Measurements from ENCODE around the gene ZNF385B.
A peak's percentile ranks its signal among the peaks of the same experiment; 100 is the strongest.

Gene ZNF385B

DNA sequence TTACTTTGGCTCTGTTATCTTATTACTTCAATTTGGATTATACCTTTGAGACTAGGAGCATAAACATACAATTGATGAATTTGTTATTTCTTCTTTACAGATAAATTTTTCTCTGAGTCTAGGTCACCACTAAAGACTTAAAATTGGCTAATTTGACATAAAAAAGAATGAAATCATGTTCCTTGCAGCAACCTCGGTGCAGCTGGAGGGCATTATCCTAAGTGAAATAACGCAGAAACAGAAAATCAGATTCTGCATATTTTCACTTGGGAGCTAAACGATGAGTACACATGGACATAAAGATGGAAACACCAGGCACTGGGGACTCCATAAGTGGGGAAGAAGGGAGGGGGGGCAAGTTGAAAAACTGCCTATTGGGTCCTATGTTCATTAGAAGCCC lies 424.0 kb downstream of the ZNF385B start:
- no peak for DNase-seq (ENCODE audit: low spot score)

DNA sequence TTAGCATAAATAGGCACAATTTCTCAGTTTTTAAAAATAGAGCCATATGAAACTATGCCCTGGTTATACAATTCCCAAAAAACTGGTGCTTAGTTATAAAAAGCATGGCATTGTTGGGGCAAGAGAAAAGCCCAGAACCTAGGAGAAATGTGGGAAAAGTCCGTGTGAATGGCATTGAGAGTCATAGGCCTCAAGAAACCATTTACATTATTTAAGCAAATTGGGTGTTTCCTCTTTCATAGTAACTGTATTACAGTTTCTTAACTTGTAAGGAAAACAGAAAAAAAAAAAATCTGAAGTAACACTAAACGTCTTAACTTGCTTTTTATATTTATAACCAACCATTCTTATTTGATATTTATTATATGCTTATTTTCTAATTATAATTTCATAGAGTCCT lies 425.8 kb downstream of the ZNF385B start:
- DNase-seq (ENCODE audit: low spot score) = no peak

DNA sequence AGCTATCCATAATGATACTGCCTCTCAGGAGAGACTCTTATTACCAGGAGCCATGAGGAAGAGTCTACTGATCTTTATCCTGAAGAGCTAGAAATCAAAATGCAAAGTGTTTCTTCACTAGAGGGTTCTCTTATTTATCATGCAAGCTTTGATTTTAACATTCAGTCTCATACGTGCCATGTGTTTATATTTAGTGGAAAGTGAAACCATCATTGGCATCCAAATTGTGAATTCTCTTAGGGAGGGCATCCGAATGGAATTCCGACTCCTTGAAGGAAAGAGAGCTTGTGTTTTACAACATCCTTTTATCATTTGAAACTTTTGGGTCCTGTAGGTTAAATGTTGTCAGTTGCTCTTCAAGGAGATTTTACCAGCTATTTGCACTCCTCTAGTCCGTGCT lies 426.4 kb downstream of the ZNF385B start:
- DNase-seq (ENCODE audit: low spot score) = no peak

DNA sequence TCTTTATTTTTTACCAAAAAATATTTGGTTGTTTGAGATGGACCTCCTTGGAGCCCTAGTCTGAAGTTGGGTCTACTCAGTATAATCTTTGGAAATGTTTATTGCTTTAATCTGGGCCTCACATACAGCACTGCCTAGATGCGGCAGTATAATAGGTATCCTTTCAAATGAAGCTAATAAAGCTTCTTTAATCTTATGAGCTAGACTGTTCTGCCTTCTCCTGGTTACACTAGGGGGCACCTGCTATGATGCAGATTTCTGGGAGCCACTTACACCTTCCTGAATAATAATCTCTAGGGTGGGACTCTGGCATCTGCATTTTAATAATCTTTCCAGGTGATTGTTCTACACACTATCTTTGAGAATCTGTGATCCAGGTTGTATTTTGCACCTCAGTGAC lies 427.1 kb downstream of the ZNF385B start:
- DNase-seq (ENCODE audit: low spot score) = no peak

DNA sequence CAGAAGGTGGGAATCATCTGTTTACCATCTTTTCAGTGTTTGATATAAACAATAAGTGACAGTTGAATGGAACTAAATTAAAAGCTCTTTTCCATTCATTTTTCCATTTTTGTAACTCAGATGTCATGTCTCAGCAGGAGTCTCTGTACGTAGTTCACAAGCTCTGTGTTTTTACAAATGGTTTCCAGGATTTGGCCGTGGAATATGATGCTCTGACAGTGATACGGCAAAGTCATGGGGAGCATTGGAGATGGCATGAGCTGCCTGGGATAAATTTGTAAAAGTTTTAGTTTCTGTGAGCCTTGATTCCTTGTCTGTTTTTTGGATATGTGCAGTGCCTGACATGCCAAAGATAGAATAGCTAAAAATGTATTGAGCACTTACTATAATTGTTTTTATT lies 428.7 kb downstream of the ZNF385B start:
- DNase-seq (ENCODE audit: low spot score) = no peak

DNA sequence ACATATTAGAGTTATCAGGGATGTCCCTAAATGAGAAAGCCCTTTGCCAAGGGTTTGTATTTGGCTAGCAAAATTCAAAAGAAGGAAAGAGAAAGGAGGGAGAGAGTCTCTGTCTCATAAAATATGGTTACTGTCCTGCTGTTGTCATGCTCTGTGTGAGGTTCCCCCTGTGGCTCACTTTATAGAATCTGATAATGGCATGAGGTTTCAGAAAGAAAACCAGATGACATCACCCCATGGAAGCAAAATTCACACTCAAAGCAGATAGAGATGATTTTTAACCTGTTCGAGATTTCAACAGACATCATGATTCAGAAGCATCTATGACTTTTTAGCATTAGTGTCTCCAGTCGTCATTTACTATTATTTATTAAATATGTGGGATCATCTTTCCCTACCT lies 431.8 kb downstream of the ZNF385B start:
- DNase-seq (ENCODE audit: low spot score) = no peak

DNA sequence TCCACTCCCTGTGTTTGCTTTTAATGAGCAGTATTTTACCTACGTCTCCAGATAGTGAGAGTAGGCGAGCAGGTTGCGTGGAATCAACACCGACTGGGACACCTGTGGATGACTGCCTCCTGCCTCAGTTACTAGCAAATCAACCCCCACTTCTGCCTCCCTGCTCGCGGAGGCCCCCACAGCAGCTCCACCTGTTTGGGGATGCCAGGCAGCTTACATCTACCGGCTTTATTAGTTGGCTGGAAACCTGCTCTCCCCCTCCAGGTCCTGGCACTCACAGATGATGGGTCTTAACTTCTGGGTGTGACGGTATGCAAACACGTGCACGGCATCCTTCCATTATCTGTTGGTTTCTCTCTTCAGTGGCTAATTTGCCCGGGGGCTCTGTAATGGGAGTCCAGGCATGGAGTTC lies 432.3 kb downstream of the ZNF385B start:
- DNase-seq (ENCODE audit: low spot score) = no peak

DNA sequence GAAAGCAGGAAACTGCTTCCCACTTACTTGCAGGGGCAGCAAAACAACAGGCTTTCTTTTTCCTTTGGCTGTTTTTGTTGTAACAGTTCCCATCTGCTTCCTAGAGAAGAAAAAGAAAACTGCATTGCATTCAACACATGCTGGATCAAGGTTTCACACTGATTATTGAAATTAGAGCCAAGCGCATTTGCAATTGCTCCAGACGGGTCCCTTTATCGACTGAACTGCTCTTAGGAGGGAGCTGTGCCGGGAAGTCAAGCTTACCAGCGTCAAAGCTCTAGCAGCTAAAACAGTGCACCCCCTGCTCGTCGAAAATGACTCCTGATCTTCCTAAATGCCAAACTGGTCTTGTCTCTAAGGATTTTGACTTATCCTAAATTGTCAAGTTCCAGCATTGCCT lies 432.8 kb downstream of the ZNF385B start:
- DNase-seq (ENCODE audit: low spot score) = no peak

DNA sequence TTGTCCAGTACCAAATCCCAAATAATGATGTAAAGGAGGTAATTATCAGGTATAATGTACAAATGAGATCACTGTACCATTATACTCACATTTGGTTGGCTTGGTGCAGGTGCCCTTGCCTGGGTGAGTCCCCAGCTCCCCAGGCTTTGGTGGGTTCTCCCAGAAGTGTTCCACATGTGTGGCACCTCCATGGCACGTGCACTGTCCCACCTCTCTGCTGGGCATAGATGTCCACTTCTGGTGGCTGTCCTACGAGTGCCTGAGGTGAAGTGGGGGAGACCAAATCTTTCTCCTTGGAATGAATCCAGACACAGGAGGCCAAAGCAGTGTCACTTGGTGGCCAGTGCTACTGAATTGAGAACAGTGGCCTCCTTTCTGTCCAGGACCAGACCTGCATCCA lies 434.3 kb downstream of the ZNF385B start:
- no peak for DNase-seq (ENCODE audit: low spot score)

DNA sequence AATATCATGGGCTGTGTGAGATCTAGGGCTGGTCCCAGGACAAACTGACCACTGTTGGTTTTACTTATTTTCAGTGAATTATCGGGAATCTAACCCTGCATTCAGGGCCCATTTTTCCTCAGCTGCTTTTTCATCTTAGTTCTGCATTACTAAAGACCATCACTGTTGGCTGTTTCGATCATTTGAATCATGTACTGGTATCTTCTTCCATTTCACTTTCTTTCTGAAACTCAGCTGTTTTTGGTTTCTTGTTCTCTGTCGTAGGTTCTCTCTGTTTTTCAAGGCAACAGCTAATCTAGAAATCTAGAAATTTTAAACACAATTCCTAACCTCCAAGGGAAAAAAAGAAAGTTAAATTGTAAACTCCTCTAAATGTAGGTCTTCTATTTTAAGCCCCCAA lies 436.8 kb downstream of the ZNF385B start:
- no peak for DNase-seq (ENCODE audit: low spot score)

DNA sequence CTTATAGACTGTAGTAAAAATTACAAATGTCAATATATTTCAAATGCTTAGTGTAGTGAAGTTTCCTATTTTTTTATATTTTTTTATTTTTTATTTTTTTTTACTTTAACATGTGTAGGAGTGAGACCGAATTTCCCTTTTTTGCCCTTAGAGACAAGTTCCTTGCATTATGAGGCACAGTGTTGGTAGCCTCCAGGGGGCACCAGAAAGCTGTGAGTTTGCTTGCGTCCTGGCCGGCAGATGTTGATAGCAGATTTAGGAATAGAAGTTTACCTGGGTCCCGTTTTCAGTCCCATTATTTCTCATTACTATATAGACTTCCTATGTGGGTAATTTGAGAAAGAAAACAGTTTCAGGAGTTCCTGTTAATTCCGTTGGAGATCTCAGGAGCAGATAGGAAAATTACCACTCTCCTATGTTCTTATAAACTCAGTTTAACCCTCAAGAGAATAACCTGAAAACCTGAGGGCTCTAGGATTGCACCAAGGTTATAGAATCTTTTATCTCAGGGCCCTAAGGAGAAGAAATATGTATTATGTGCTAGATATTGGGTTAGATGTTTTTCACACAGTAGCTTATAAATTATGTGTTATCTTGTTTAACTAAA lies 439.3 kb downstream of the ZNF385B start:
- DNase-seq (ENCODE audit: low spot score) = peak; percentile 13

DNA sequence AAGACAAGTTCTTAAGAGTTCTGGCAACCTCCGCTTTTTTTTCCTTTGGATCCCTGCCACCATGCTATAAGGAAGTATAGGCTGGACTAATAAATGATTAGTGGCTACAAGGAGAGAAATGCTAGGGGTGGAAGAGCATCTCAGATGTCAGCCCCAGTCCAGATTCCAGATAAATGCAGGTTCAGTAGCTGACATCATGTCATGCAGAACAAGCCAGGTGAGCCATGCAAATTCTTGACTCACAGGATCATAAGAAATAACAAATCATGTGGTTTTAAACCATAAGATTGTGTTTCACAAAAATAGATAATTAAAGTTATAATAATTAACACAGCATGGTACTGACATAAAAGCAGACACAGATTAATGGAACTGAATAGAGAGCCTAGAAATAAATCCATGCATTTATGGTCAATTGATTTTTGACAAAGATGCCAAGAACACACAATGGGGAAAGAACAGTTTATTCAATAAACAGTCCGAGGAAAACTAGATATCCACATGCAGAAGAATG lies 443.9 kb downstream of the ZNF385B start:
- no peak for DNase-seq (ENCODE audit: low spot score)

DNA sequence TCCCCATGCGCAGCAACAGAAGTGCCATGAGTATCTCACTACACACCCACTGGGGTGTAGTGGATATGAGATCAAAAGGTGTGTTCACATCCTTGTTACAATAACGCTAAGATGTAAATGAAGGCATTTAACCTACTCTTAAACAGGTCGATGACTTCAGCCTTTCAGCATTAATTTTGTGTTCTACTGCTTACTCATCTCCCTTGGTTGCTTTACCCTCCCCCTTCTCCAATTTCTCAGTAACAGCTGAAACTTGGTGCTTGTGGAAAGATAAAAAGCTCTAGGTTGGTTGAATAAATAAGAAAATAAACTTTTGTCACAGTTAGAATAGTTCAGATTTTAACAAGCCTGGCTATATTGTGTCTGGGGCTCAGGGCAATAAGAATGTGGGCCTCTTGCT lies 449.3 kb downstream of the ZNF385B start:
- DNase-seq (ENCODE audit: low spot score) = no peak

DNA sequence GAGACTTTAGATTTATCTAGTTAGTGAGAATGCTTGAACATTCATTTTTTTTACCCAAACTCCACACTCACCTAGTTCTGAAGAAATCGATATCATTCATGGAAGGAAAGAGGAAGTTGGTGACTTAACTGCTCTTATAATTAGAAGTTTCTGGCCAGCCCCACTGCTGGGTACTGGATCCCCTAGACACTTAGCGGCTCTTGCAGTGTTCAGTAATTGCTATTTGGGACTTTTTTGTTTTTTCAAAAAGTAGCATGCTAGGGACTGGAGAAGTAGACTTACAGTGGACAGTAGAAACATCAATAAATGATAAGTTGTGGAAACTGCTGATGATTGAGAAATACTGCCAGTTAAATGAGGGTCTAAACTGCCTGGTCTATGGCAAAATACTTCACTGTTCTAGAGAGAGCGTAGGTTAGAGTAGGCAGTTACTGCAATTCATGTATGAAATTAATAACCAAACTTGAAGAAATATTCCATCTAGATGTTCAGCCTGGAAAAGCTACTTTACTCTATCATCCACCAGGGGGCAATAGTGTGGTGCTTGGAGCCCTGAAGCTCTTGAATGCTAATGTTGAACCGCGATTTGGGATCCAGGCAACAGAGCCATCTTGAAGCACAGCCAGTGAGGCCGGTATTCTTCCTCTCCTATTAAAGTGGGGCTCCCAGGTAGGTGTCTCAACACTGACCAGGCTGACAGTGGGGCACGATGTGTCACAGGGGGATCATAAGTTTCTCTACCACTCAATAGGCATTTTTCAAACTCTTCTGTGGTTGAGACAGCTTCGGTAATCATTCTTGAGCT lies 450.7 kb downstream of the ZNF385B start:
- DNase-seq (ENCODE audit: low spot score) = peak; percentile 31

DNA sequence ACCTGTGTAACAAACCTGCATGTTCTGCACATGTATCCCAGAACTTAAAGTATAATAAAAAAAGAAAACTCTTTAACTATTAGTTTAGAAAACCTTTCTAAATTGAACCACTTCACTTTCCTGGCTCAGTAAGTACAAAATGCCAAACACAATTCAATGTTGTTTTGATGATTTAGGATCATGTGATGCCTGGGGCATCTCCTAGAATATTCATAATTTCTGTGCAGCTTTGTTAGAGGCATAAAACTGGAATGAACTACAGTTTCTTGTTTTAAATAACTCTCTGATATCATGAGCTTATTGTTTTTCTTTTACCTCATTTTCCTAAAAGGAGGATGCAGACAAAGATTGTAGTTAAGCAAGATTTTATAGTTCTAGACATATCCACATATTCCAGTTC lies 457.8 kb downstream of the ZNF385B start:
- DNase-seq (ENCODE audit: low spot score) = no peak

DNA sequence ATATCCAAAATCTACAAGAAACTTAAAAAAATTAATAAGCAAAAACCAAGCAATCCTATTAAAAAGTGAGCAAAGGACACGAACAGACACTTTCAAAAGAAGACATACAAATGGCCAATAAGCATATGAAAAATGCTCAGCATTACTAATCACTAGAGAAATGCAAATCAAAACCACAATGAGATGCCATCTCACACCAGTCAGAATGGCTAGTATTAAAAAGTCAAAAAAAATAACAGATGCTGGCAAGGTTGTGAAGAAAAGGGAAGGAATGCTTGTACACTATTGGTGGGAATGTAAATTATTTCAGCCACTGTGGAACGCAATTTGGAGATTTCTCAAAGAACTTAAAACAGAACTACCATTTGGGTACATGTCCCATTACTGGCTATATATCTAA lies 467.9 kb downstream of the ZNF385B start:
- no peak for DNase-seq (ENCODE audit: low spot score)

All from CD4-positive, alpha-beta T cell treated with Interleukin-2 at 100 ng/mL for 4 hours (primary cell).